Esophagus squamous epithelium (tissue), 5 donors: ENCODE results near the gene TRIM49B. TPM values are rescaled to one million over a fixed set of nuclear protein-coding genes. Genes with fewer than 3 reads are reported as not detected.
"Not testable (repeated sequence)": the region's sequence is repeated elsewhere in the genome, so short reads cannot be mapped to it uniquely, and the experiment has no call there.

ENCODE experiments used
- DNase-seq: peaks from one replicate; lab custom pipeline; 2025; lab: John Stamatoyannopoulos, UW
- H3K27ac ChIP-seq, 4 donors: fragments of 200-600 bp; sonication (generic); one replicate each; pipeline ENCODE4 v1.5.1; 2016 to 2019; ENCODE audit warnings: mild to moderate bottlenecking in 1 of 4
- H3K27me3 ChIP-seq, 4 donors: fragments of 200-600 bp; sonication (generic); 1 replicate in 3 of 4; 2 replicates in 1 of 4; pipeline versions ENCODE4 v1.5.1 to v1.6.0; 2017 to 2021; ENCODE audit warnings: antibody characterized with exemption in 1 of 4
- H3K36me3 ChIP-seq, 3 donors: fragments of 200-600 bp; sonication (generic); one replicate each; pipeline ENCODE4 v1.5.1; 2016 to 2019
- H3K4me1 ChIP-seq, 3 donors: fragments of 200-600 bp; sonication (generic); one replicate each; pipeline ENCODE4 v1.5.1; 2017 to 2019
- H3K4me3 ChIP-seq, 4 donors: fragments of 200-600 bp; sonication (generic); 1 replicate in 3 of 4; 2 replicates in 1 of 4; pipeline ENCODE4 v1.5.1; 2016 to 2019; ENCODE audit warnings: mild to moderate bottlenecking in 2 of 4, moderate library complexity in 1 of 4
- H3K9me3 ChIP-seq, 3 donors: fragments of 200-600 bp; sonication (generic); one replicate each; pipeline ENCODE4 v1.5.1; 2016 to 2019
- WGBS, 2 donors: methylation state at CpG; one replicate each; pipeline ENCODE4 v1.1.5; 2018; 5-methylcytosine and 5-hydroxymethylcytosine counted together
- intact Hi-C: fragments of 100-400 bp; cut with DNase I; formaldehyde crosslinking; loops from one replicate; pipeline ENCODE4 v1.15.0; 2022
- small RNA-seq, 4 donors: library from RNA; depleted of rRNA; stranded (forward); fragments of <200 nt; gene quantifications; one replicate each; pipeline ENCODE3, GENCODE V24; 2016
- total RNA-seq, 4 donors: library from RNA; depleted of rRNA; stranded (reverse); fragments of >200 nt; gene quantifications; one replicate each; pipeline ENCODE4 v1.1.0, GENCODE V29; 2016
- donor health status: DM: yes; HTN: yes; CAD: no.

The TRIM49B gene
- total RNA-seq, result not detected

- H3K27ac ChIP-seq, H3K36me3 ChIP-seq, H3K27me3 ChIP-seq, DNase-seq, H3K9me3 ChIP-seq, H3K4me1 ChIP-seq, intact Hi-C loops, H3K4me3 ChIP-seq: not testable (repeated sequence)
- 30 to 34% methylated on average over 2 of the region's 2 CpGs for WGBS, 2 donors
Measured at GRCh38 chr11:49028523-49028922, at the start of gene TRIM49B. Gene TRIM49B, plus strand, starts transcription at chr11:49028823. Its CDS starts 2,777 bp downstream, at chr11:49031600.

- intact Hi-C loops, H3K36me3 ChIP-seq, H3K27me3 ChIP-seq, DNase-seq, H3K27ac ChIP-seq, H3K4me3 ChIP-seq, H3K4me1 ChIP-seq, H3K9me3 ChIP-seq: not testable (repeated sequence)
Measured at GRCh38 chr11:48983785-48984184, 44.8 kb upstream of the TRIM49B start, which contains the start of gene TRIM51G. Gene TRIM51G, minus strand, starts transcription at chr11:48983885. Its CDS starts 2,190 bp downstream, at chr11:48981695.

- not testable (repeated sequence) for H3K4me3 ChIP-seq
- 91% methylated on average over 4 of the region's 28 CpGs; no CpG with 5 or more reads in 1 of the 2 donors for WGBS, 2 donors
Measured at GRCh38 chr11:49048229-49048628, 19.6 kb downstream of the TRIM49B start.

GRCh38 chr11:49049821-49050220 lies 21.2 kb downstream of the TRIM49B start:
- H3K36me3 ChIP-seq, DNase-seq, intact Hi-C loops, H3K27me3 ChIP-seq, H3K4me1 ChIP-seq, H3K9me3 ChIP-seq, H3K27ac ChIP-seq, H3K4me3 ChIP-seq: not testable (repeated sequence)
- WGBS, 2 donors, result 70 to 76% methylated on average over 8 to 26 of the region's 38 CpGs

More at GRCh38 chr11:49048229-49048628, 19.6 kb downstream of the TRIM49B start:
- H3K36me3 ChIP-seq, intact Hi-C loops, H3K9me3 ChIP-seq, DNase-seq, H3K27me3 ChIP-seq, H3K27ac ChIP-seq, H3K4me1 ChIP-seq: not testable (repeated sequence)

GRCh38 chr11:49059012-49059411 lies 30.4 kb downstream of the TRIM49B start, which contains the start of gene TRIM64C:
Gene TRIM64C, minus strand, starts transcription at chr11:49059112. Its CDS starts 0 bp downstream, at chr11:49059112.
- H3K9me3 ChIP-seq, H3K27ac ChIP-seq, H3K27me3 ChIP-seq, H3K4me1 ChIP-seq, H3K36me3 ChIP-seq, intact Hi-C loops, DNase-seq, H3K4me3 ChIP-seq: not testable (repeated sequence)
- 73 to 77% methylated on average over 4 to 5 of the region's 5 CpGs for WGBS, 2 donors

GRCh38 chr11:49069897-49070296 lies 41.3 kb downstream of the TRIM49B start:
- intact Hi-C loops, H3K36me3 ChIP-seq, H3K4me3 ChIP-seq, DNase-seq, H3K27me3 ChIP-seq, H3K9me3 ChIP-seq, H3K27ac ChIP-seq, H3K4me1 ChIP-seq: not testable (repeated sequence)
- WGBS, 2 donors, result 51 to 62% methylated on average over 5 of the region's 5 CpGs

Small RNA genes lying within 50 kb of the gene (small RNA-seq; reads per million reads assigned to genes)
- 0 reads per million in 4 donors for gene AC084851.1

Other genes with a start within 250 kb of the TRIM49B start
- not detected for gene TRIM51G, start 44.9 kb upstream of the TRIM49B start, total RNA-seq
- gene TRIM64C, start 30.3 kb downstream of the TRIM49B start, total RNA-seq, result not detected
- gene FOLH1, start 179.8 kb downstream of the TRIM49B start, total RNA-seq, result 1 to 10 TPM in 3 of 4 donors, under 1 TPM in 1; 0.95 to 7.4 (median 1.8) TPM